ENCODE measurements around the gene ACP2.

ACP2 gene

DNA sequence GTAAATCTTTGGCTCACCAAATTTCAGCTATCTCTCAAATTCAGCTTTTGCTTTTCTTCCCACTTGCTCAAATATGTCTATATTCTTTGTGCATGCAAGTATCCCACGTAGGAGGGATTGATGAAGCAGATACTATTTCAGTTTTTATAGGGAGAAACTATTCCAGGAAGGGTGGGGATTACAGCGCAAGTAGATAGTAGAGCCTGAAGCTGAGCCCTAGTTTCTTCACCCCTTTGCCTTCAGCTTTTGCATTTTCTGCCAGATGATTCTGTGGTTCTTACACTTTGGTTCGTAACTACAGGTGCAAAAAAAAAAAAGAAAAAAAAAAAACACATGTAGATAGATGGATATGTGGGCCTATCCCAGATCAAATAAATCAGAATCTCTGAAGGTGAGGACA, 3.1 kb upstream of the ACP2 start:
- Histone ChIP-seq H2AFZ (ENCODE audit: low read length) (no peak overlapping the region), H3K27me3 (ENCODE audit: insufficient read depth, low read length, poor library complexity, severe bottlenecking) (no peaks in the 10 kb centered on the region), H3K9me2 (replicated peaks; ENCODE audit: low read depth, low read length) (no peaks in the 10 kb centered on the region), H3K36me3 (ENCODE audit: insufficient read depth, low read length) (no peaks in the 10 kb centered on the region), H3K79me2 (ENCODE audit: insufficient read depth, low read length) (peaks cover 32% of the 10 kb centered on the region), H3K4me1 (ENCODE audit: insufficient read depth, low read length, poor library complexity, severe bottlenecking) (peaks cover 20% of the 10 kb centered on the region), H3K9me3 (ENCODE audit: insufficient read depth, low read depth, low read length) (no peaks in the 10 kb centered on the region), H3K9ac (ENCODE audit: low read depth, low read length, poor library complexity, severe bottlenecking) (no peak overlapping the region), H3F3A (ENCODE audit: low read depth) (no peaks in the 10 kb centered on the region), H3K4me2 (ENCODE audit: low read depth, low read length, poor library complexity, severe bottlenecking) (no peak overlapping the region), H3K4me3 (ENCODE audit: low read length, poor library complexity, severe bottlenecking) (no peak overlapping the region), H4K20me1 (ENCODE audit: insufficient read depth, low read length, poor library complexity, severe bottlenecking) (no peaks in the 10 kb centered on the region)
- no peak for TF ChIP-seq EZH2phosphoT487 (IDR thresholded peaks at IDR 0.05; ENCODE audit: borderline replicate concordance)
- TF ChIP-seq, protein P1, sequence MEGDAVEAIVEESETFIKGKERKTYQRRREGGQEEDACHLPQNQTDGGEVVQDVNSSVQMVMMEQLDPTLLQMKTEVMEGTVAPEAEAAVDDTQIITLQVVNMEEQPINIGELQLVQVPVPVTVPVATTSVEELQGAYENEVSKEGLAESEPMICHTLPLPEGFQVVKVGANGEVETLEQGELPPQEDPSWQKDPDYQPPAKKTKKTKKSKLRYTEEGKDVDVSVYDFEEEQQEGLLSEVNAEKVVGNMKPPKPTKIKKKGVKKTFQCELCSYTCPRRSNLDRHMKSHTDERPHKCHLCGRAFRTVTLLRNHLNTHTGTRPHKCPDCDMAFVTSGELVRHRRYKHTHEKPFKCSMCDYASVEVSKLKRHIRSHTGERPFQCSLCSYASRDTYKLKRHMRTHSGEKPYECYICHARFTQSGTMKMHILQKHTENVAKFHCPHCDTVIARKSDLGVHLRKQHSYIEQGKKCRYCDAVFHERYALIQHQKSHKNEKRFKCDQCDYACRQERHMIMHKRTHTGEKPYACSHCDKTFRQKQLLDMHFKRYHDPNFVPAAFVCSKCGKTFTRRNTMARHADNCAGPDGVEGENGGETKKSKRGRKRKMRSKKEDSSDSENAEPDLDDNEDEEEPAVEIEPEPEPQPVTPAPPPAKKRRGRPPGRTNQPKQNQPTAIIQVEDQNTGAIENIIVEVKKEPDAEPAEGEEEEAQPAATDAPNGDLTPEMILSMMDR (conservative IDR thresholded peaks at IDR 0.05; ENCODE audit: low read length): no peak

DNA sequence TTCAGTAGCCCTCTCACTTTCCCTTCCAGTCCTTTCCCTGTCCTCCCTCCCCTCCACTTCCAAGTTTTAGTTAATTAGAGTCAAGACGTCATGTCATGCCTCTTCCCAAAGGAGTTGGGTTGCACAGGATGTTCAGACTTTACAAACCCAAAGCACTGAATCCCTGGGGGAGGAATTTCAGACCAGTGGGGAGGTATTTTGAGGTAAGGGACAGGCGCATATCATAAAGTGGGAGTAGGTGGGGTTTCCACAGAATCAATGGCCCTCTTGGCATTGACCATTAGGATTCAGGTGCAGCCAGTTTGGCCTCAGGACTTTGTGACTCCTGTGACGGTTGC, 733 bp upstream of the ACP2 start:
- H3F3A ChIP-seq (ENCODE audit: low read depth): no peaks in the 10 kb centered on the region
- H3K9me2 ChIP-seq (replicated peaks; ENCODE audit: low read depth, low read length): no peaks in the 10 kb centered on the region
- peaks cover 7% of the 10 kb centered on the region; the same call in 1 of the 2 replicates for H3K36me3 ChIP-seq (ENCODE audit: insufficient read depth, low read length)
- no peaks in the 10 kb centered on the region for H3K27me3 ChIP-seq (ENCODE audit: insufficient read depth, low read length, poor library complexity, severe bottlenecking)
- H4K20me1 ChIP-seq (ENCODE audit: insufficient read depth, low read length, poor library complexity, severe bottlenecking): no peaks in the 10 kb centered on the region
- H3K9ac ChIP-seq (ENCODE audit: low read depth, low read length, poor library complexity, severe bottlenecking): peak overlapping the region; percentile 94
- peaks cover 34% of the 10 kb centered on the region for H3K79me2 ChIP-seq (ENCODE audit: insufficient read depth, low read length)
- H3K4me3 ChIP-seq (ENCODE audit: low read length, poor library complexity, severe bottlenecking): peak overlapping the region; percentile 94
- peak overlapping the region; percentile 86 for H3K4me2 ChIP-seq (ENCODE audit: low read depth, low read length, poor library complexity, severe bottlenecking)
- H3K4me1 ChIP-seq (ENCODE audit: insufficient read depth, low read length, poor library complexity, severe bottlenecking): peaks cover 20% of the 10 kb centered on the region
- H3K9me3 ChIP-seq (ENCODE audit: insufficient read depth, low read depth, low read length): no peaks in the 10 kb centered on the region
- TF ChIP-seq, protein P1 (conservative IDR thresholded peaks at IDR 0.05; ENCODE audit: low read length): no peak
- TF ChIP-seq EZH2phosphoT487 (IDR thresholded peaks at IDR 0.05; ENCODE audit: borderline replicate concordance): no peak
- peak overlapping the region; percentile 93; the same call in 1 of the 2 replicates for H2AFZ ChIP-seq (ENCODE audit: low read length)

DNA sequence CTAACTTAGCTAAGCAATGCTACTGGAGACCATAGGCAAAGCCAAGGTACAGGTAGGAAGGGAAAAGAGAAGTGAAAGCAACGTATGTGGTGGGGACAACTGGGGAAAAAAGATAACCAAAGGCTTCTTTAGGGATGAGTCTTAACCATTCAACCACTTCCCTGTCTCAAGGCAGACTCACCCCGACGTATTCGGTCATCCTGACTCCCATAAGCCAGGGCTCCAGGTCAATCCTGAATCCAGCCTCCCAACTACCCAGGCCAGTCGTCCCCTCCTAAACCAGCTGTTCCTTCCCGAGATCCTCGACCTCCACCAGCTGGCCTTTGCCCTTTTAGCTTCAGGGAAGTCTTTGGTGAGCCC, 330 bp downstream of the ACP2 start:
- Histone ChIP-seq H2AFZ (ENCODE audit: low read length) (peak overlapping the region; percentile 93), H3K27me3 (ENCODE audit: insufficient read depth, low read length, poor library complexity, severe bottlenecking) (no peaks in the 10 kb centered on the region), H3K36me3 (ENCODE audit: insufficient read depth, low read length) (peaks cover 7% of the 10 kb centered on the region; the same call in 1 of the 2 replicates), H3F3A (ENCODE audit: low read depth) (no peaks in the 10 kb centered on the region), H3K4me3 (ENCODE audit: low read length, poor library complexity, severe bottlenecking) (peak overlapping the region; percentile 94), H3K4me2 (ENCODE audit: low read depth, low read length, poor library complexity, severe bottlenecking) (peak overlapping the region; percentile 94), H3K4me1 (ENCODE audit: insufficient read depth, low read length, poor library complexity, severe bottlenecking) (peaks cover 20% of the 10 kb centered on the region), H4K20me1 (ENCODE audit: insufficient read depth, low read length, poor library complexity, severe bottlenecking) (no peaks in the 10 kb centered on the region), H3K9ac (ENCODE audit: low read depth, low read length, poor library complexity, severe bottlenecking) (peak overlapping the region; percentile 94), H3K79me2 (ENCODE audit: insufficient read depth, low read length) (peaks cover 34% of the 10 kb centered on the region), H3K9me2 (replicated peaks; ENCODE audit: low read depth, low read length) (no peaks in the 10 kb centered on the region), H3K9me3 (ENCODE audit: insufficient read depth, low read depth, low read length) (no peaks in the 10 kb centered on the region)
- TF ChIP-seq, protein P1 (conservative IDR thresholded peaks at IDR 0.05; ENCODE audit: low read length): no peak
- no peak for TF ChIP-seq EZH2phosphoT487 (IDR thresholded peaks at IDR 0.05; ENCODE audit: borderline replicate concordance)

Data from Loucy (cell line).